Measurements from ENCODE around the gene TAF5. TPM values are rescaled to one million over a fixed set of nuclear protein-coding genes. Genes with fewer than 3 reads are reported as not detected.
"Not testable (repeated sequence)": the region's sequence is repeated elsewhere in the genome, so short reads cannot be mapped to it uniquely, and the experiment has no call there.

Gene TAF5
- total RNA-seq: 2.6 and 4.9 TPM in 2 replicates

GRCh38 chr10:103367782-103368518 is at the start of gene TAF5:
Gene TAF5, plus strand, starts transcription at chr10:103367976. Its CDS starts 14 bp downstream, at chr10:103367990.
- peak; percentile 91 for DNase-seq (ENCODE audit: low read depth)

DNA sequence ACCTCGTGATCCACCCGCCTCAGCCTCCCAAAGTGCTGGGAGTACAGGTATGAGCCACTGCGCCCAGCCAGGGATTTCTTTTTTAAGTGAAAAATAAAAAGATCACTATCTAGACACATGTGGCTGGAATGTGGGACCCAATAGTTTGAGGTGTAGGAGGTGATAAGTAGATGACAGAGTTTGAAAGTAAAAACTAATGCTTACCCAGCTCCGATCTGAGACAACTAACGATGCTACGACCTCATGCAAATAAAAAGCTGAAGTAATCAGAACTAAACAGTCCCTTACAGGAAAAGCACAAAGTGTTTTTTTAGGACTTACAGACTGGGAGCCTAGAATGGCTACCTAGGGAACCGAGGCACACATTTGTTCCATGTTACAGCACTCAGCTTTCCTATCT is 39.9 kb upstream of the TAF5 start:
- no peak for DNase-seq (ENCODE audit: low read depth)

GRCh38 chr10:103333934-103334520 is 33.7 kb upstream of the TAF5 start:
- peak; percentile 38 for DNase-seq (ENCODE audit: low read depth)

- no peak for DNase-seq (ENCODE audit: low read depth)
These were observed 33.2 kb upstream of the TAF5 start for GRCh38 chr10:103334567-103334966.

DNA sequence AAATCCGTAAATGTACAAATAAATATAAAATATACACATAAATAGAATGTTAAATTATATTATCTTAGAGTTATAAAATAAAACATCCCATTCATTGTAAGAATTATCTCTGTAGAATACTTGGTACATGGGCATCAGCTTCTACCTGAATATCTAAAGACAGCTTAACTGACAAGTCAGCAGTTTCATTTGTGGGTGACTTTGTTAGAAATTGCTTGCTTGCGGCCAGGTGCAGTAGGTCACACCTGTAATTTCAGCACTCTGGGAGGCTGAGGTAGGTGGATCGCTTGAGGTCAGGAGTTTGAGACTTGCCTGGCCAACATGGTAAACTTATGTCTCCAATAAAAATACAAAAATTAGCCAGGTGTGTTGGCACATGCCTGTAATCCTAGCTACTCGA is 31.4 kb upstream of the TAF5 start:
- DNase-seq (ENCODE audit: low read depth): no peak

- no peak for DNase-seq (ENCODE audit: low read depth)
These were observed 17.6 kb upstream of the TAF5 start for GRCh38 chr10:103350175-103350516.

DNA sequence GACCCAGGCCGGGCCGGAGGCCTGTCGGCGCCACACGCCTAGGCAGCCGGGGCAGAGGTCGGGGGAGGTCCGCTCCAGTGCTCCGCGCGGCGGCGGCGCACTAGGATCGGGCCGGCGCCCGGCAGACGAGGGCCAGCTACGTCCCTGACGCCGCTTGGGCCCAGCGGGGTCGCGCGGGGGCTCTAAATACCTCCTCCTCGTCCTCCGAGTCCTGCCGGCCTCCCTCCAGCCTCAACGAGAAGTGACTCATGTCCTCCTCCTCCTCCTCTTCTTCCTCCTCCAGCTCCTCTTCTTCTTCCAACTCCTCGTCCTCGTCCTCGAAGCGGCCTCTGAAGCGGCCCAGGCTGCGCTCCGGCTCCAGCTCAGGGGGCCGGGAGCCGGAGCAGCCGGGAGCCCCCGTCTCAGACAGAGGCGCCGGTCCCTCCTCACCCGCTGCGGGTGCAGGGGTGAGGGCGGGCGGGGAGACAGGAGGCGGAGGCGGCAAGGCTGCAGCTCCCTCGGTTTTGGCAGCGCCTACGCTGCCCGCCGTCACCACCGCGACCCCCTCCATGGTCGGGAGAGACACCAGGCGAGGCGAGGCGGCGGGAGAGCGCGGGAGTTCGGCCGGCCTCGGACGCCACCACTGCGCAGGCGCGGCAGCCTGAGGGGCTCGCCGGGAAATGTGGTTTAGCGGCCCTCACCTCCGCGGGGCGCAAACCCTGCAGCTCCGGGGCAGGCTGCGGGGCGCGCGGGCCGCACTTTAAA is 17.1 kb upstream of the TAF5 start, which contains the start of gene PCGF6:
PCGF6 (minus strand) TSS at position 624 of the 744 bp plus-strand sequence; CDS start at position 550, 74 bp downstream.
- DNase-seq (ENCODE audit: low read depth): peak; percentile 27

DNA sequence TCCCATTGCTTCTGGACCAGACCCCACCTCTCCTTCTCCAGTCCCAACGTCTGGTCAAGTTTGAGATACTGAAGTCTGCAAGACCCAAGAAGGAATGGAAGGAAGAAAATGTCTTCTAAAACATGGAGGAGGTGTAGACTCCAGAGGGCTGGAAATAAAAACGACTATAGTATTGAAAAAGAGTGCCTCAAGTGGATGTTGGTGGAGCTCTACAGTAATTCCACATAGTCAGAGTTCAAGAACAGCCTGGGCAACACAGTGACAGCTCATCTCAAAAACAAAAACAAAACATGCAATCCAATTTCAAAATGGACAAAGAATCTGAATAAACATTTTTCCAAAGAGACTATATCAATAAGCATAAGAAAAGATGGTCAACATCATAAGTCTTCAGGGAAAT is 14.5 kb upstream of the TAF5 start:
- DNase-seq (ENCODE audit: low read depth): no peak

GRCh38 chr10:103354567-103354966 is 13.2 kb upstream of the TAF5 start:
- peak; percentile 39 for DNase-seq (ENCODE audit: low read depth)

- no peak for DNase-seq (ENCODE audit: low read depth)
These were observed 11.7 kb upstream of the TAF5 start for GRCh38 chr10:103355906-103356599.

GRCh38 chr10:103359493-103359892 is 8.3 kb upstream of the TAF5 start:
- not testable (repeated sequence) for DNase-seq (ENCODE audit: low read depth)

- not testable (repeated sequence) for DNase-seq (ENCODE audit: low read depth)
These were observed 7.0 kb upstream of the TAF5 start for GRCh38 chr10:103360791-103361190.

DNA sequence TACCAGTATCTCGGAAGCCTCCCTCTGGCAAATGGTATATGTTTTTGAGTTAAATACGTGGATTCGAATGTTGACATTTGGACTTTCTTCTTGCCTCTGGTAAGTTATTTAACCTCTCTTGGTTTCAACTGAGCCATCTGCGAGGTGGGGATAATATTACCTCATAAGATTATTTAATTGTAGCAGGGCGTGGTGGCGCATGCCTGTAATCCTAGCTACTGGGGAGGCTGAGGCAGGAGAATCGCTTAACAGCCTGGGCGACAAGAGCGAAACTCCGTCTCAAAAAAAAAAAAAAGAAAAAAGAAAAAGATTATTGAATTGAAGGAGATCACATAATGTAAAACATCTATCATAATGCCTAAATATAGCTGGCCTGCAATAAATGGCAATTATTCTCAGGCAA is 396 bp upstream of the TAF5 start:
- no peak for DNase-seq (ENCODE audit: low read depth)

GRCh38 chr10:103373544-103373943 is 5.8 kb downstream of the TAF5 start:
- no peak for DNase-seq (ENCODE audit: low read depth)

DNA sequence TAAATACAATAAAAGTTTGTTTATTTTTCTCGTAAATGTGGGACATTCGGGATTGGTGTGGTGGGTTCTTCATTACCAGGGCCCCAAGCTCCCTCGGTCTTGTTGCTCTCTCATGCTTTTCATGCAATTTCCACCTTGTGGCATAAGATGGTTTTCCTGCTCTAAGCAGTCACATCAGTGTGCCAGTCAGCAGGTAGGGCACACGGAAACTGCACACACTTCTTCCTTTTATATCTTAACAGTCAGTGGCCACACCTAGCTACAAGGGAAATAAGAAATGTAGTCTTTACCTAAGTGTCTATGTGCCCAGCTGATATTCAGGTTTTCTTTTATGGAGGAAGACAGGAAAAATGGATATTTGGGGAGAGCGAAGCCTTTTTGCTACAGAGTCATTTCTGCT is 6.5 kb downstream of the TAF5 start:
- DNase-seq (ENCODE audit: low read depth): no peak

- no peak for DNase-seq (ENCODE audit: low read depth)
These were observed 15.0 kb downstream of the TAF5 start for GRCh38 chr10:103382769-103383168.

- peak; percentile 21 for DNase-seq (ENCODE audit: low read depth)
These were observed 26.4 kb downstream of the TAF5 start for GRCh38 chr10:103394180-103394579.

GRCh38 chr10:103395754-103396066 is 27.9 kb downstream of the TAF5 start:
- DNase-seq (ENCODE audit: low read depth): peak; percentile 7

DNA sequence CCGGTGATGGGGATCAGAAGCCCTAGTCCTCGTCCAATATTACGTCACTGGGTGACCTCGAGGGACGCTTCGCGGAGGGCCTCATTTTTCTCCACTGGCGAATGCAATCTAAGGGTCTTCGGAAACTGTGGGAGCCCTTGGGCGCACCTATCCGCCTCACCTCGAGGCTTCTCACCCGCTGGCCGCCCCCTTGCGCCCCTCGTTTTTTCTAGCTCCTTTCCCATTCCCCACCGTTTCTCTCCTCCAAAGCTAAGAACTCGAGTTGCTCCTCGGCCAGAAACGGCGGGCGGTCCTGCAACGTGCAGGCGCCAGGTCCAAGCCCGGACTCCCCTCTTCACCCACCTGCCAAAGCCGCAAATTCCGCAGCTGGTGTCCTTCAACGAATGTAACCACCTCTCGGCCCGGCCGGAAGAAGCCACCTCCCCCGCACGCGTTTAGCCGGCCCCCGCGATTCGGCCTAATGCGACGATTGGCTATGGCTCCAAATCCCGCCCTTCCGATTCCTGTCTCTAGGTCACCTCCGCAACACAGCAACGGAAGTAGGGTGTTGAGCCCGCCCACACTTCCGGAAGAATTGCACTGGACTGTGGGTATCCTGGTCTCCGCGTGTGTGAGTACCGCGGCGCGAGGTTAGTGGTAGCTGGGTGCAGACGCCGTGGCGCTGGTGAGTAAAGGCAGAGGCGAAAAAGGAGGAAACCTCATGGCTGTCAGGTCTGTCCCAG is 28.5 kb downstream of the TAF5 start, which contains the start of the genes ATP5MK and PDCD11:
ATP5MK (minus strand) TSS at position 409 of the 722 bp plus-strand sequence. CDS start 4,018 bp downstream, outside the sequence.
PDCD11 (plus strand) TSS at position 560 of the 722 bp plus-strand sequence. CDS start 1,801 bp downstream, outside the sequence.
- DNase-seq (ENCODE audit: low read depth): peak; percentile 97

- DNase-seq (ENCODE audit: low read depth): no peak
These were observed 29.0 kb downstream of the TAF5 start for GRCh38 chr10:103396789-103397087.

GRCh38 chr10:103397191-103397825 is 29.5 kb downstream of the TAF5 start:
- DNase-seq (ENCODE audit: low read depth): peak; percentile 13

Measured in renal cortical epithelial cell (primary cell).